Pulmonary artery endothelial cell (primary cell): ENCODE data around the gene SLC25A52. TPM values are rescaled to one million over a fixed set of nuclear protein-coding genes. Genes with fewer than 3 reads are reported as not detected.
"Not testable (repeated sequence)": the region's sequence is repeated elsewhere in the genome, so short reads cannot be mapped to it uniquely, and the experiment has no call there.

Source experiments
- DNase-seq: peaks from one replicate; pipeline ENCODE4 v3.0.0-alpha.2; 2011; ENCODE audit warnings: low read depth, low spot score
- total RNA-seq: library from RNA; depleted of rRNA; stranded (reverse); fragments of >200 nt; gene quantifications from 2 replicates; pipeline ENCODE4 v1.2.3, GENCODE V29; 2014

Gene SLC25A52
- 0.32 TPM in 1 of 2 replicates, not detected in the other for total RNA-seq

- no peak for DNase-seq
Observed at GRCh38 chr18:31760695-31761094, at the start of gene SLC25A52. TSS of gene SLC25A52 (minus strand) at chr18:31760880. CDS start at chr18:31760661, 219 bp downstream.

- not testable (repeated sequence) for DNase-seq
Observed at GRCh38 chr18:31809049-31809448, 48.4 kb upstream of the SLC25A52 start.

- DNase-seq: no peak
Observed at GRCh38 chr18:31801078-31801477, 40.4 kb upstream of the SLC25A52 start.

- not testable (repeated sequence) for DNase-seq
Observed at GRCh38 chr18:31799257-31799656, 38.6 kb upstream of the SLC25A52 start.

GRCh38 chr18:31798399-31798798 is 37.7 kb upstream of the SLC25A52 start:
- DNase-seq: no peak

GRCh38 chr18:31795747-31796146 is 35.1 kb upstream of the SLC25A52 start:
- no peak for DNase-seq

GRCh38 chr18:31793531-31793930 is 32.9 kb upstream of the SLC25A52 start:
- DNase-seq: no peak

- no peak for DNase-seq
Observed at GRCh38 chr18:31792580-31792911, 31.9 kb upstream of the SLC25A52 start.

GRCh38 chr18:31791817-31792579 is 31.3 kb upstream of the SLC25A52 start:
- no peak for DNase-seq

GRCh38 chr18:31789409-31789808 is 28.7 kb upstream of the SLC25A52 start:
- no peak for DNase-seq

GRCh38 chr18:31783059-31783458 is 22.4 kb upstream of the SLC25A52 start:
- DNase-seq: no peak

GRCh38 chr18:31778391-31778950 is 17.8 kb upstream of the SLC25A52 start:
- DNase-seq: no peak

- DNase-seq: no peak
Observed at GRCh38 chr18:31776093-31776492, 15.4 kb upstream of the SLC25A52 start.

GRCh38 chr18:31774962-31775361 is 14.3 kb upstream of the SLC25A52 start:
- DNase-seq: no peak

GRCh38 chr18:31774477-31774785 is 13.8 kb upstream of the SLC25A52 start:
- no peak for DNase-seq

- DNase-seq: no peak
Observed at GRCh38 chr18:31773774-31774476, 13.2 kb upstream of the SLC25A52 start.

- no peak for DNase-seq
Observed at GRCh38 chr18:31772699-31773098, 12.0 kb upstream of the SLC25A52 start.

- no peak for DNase-seq
Observed at GRCh38 chr18:31750273-31750672, 10.4 kb downstream of the SLC25A52 start.

- no peak for DNase-seq
Observed at GRCh38 chr18:31746396-31746795, 14.3 kb downstream of the SLC25A52 start.

- DNase-seq: no peak
Observed at GRCh38 chr18:31744321-31745067, 16.2 kb downstream of the SLC25A52 start.

GRCh38 chr18:31743600-31743999 is 17.1 kb downstream of the SLC25A52 start:
- not testable (repeated sequence) for DNase-seq
